Loucy (cell line): ENCODE measurements around the gene DCLK2.

ENCODE experiments used
- H2AFZ ChIP-seq: fragments of 200-600 bp; sonication (generic); 2 replicates; pipeline ENCODE4 v1.6.0; 2016; ENCODE audit warnings: antibody characterized with exemption, mild to moderate bottlenecking, low read length, moderate library complexity
- H3F3A ChIP-seq: fragments of 200-600 bp; 2 replicates; pipeline ENCODE4 v1.6.0; 2016; ENCODE audit warnings: antibody characterized with exemption, low read depth, mild to moderate bottlenecking
- H3K27me3 ChIP-seq: fragments of 200-600 bp; sonication (generic); 2 replicates; pipeline ENCODE4 v1.6.1; 2014; ENCODE audit warnings: low read length, mild to moderate bottlenecking; ENCODE audit not compliant: insufficient read depth, poor library complexity, severe bottlenecking
- H3K36me3 ChIP-seq: fragments of 200-600 bp; sonication (generic); 2 replicates; pipeline ENCODE4 v1.6.1; 2016; ENCODE audit warnings: low read length; ENCODE audit not compliant: insufficient read depth
- H3K4me1 ChIP-seq: fragments of 200-600 bp; sonication (generic); 2 replicates; pipeline ENCODE4 v1.5.1; 2014; ENCODE audit warnings: low read length, mild to moderate bottlenecking; ENCODE audit not compliant: insufficient read depth, poor library complexity, severe bottlenecking
- H3K4me2 ChIP-seq: fragments of 200-600 bp; sonication (generic); 2 replicates; pipeline ENCODE4 v1.6.0; 2014; ENCODE audit warnings: antibody characterized with exemption, low read length, low read depth, mild to moderate bottlenecking; ENCODE audit not compliant: poor library complexity, severe bottlenecking
- H3K4me3 ChIP-seq: fragments of 200-600 bp; sonication (generic); 2 replicates; pipeline ENCODE4 v1.5.1; 2014; ENCODE audit warnings: low read length, mild to moderate bottlenecking, mixed read lengths; ENCODE audit not compliant: poor library complexity, severe bottlenecking
- H3K79me2 ChIP-seq: fragments of 200-600 bp; sonication (generic); 2 replicates; pipeline ENCODE4 v1.6.1; 2014; ENCODE audit warnings: low read length; ENCODE audit not compliant: insufficient read depth
- H3K9ac ChIP-seq: fragments of 200-600 bp; sonication (generic); 2 replicates; pipeline ENCODE4 v1.6.0; 2014; ENCODE audit warnings: mild to moderate bottlenecking, low read depth, low read length, moderate library complexity; ENCODE audit not compliant: poor library complexity, severe bottlenecking
- H3K9me2 ChIP-seq: fragments of 200-600 bp; sonication (generic); replicated peaks from 2 replicates; pipeline ENCODE4 v1.6.1; 2016; ENCODE audit warnings: low read depth, low read length, mixed read lengths
- H3K9me3 ChIP-seq: fragments of 200-600 bp; sonication (generic); 2 replicates; pipeline ENCODE4 v1.6.1; 2014; ENCODE audit warnings: mild to moderate bottlenecking, antibody characterized with exemption, low read length, low read depth; ENCODE audit not compliant: insufficient read depth
- H4K20me1 ChIP-seq: fragments of 200-600 bp; sonication (generic); 2 replicates; pipeline ENCODE4 v1.6.0; 2014; ENCODE audit warnings: antibody characterized with exemption, low read length, mild to moderate bottlenecking; ENCODE audit not compliant: insufficient read depth, poor library complexity, severe bottlenecking
- CTCF ChIP-seq: fragments of 200-600 bp; sonication (generic); conservative IDR thresholded peaks from 2 replicates; pipeline ENCODE4 v1.5.1; 2014; ENCODE audit warnings: mild to moderate bottlenecking, antibody characterized with exemption, low read length
- EZH2phosphoT487 ChIP-seq: fragments of 200-600 bp; IDR thresholded peaks from 2 replicates; pipeline ENCODE4 v1.6.1; 2018; ENCODE audit warnings: antibody characterized with exemption, mild to moderate bottlenecking, moderate library complexity, borderline replicate concordance

The DCLK2 gene

GRCh38 chr4:150152766-150153165 lies 74.5 kb downstream of the DCLK2 start:
- H3K36me3 ChIP-seq: no peaks in the 10 kb centered on the region
- H3K4me3 ChIP-seq: no peak overlapping the region
- H3K9ac ChIP-seq: no peak overlapping the region
- no peak overlapping the region for H3K4me2 ChIP-seq
- no peak overlapping the region for H2AFZ ChIP-seq
- H3K9me3 ChIP-seq: no peaks in the 10 kb centered on the region
- H3K9me2 ChIP-seq: no peaks in the 10 kb centered on the region
- TF ChIP-seq EZH2phosphoT487 (no peak), CTCF (no peak)
- H3K79me2 ChIP-seq: no peaks in the 10 kb centered on the region
- no peaks in the 10 kb centered on the region for H3K4me1 ChIP-seq
- H3K27me3 ChIP-seq: no peaks in the 10 kb centered on the region
- H4K20me1 ChIP-seq: no peaks in the 10 kb centered on the region
- no peaks in the 10 kb centered on the region for H3F3A ChIP-seq

GRCh38 chr4:150155391-150155790 lies 77.1 kb downstream of the DCLK2 start:
- Histone ChIP-seq H3K27me3 (no peaks in the 10 kb centered on the region), H3K9me3 (no peaks in the 10 kb centered on the region), H3K9ac (no peak overlapping the region), H3K36me3 (no peaks in the 10 kb centered on the region), H3K79me2 (no peaks in the 10 kb centered on the region), H3K9me2 (no peaks in the 10 kb centered on the region), H3K4me3 (no peak overlapping the region), H3F3A (no peaks in the 10 kb centered on the region), H4K20me1 (no peaks in the 10 kb centered on the region), H2AFZ (no peak overlapping the region), H3K4me2 (no peak overlapping the region), H3K4me1 (no peaks in the 10 kb centered on the region)
- TF ChIP-seq CTCF: no peak
- no peak for TF ChIP-seq EZH2phosphoT487

- H2AFZ ChIP-seq: no peak overlapping the region
- no peak overlapping the region for H3K4me3 ChIP-seq
- no peaks in the 10 kb centered on the region for H3K36me3 ChIP-seq
- H3K9me2 ChIP-seq: no peaks in the 10 kb centered on the region
- no peaks in the 10 kb centered on the region for H3K4me1 ChIP-seq
- H4K20me1 ChIP-seq: no peaks in the 10 kb centered on the region
- H3K9ac ChIP-seq: no peak overlapping the region
- TF ChIP-seq CTCF (no peak), EZH2phosphoT487 (no peak)
- H3K27me3 ChIP-seq: no peaks in the 10 kb centered on the region
- no peaks in the 10 kb centered on the region for H3K79me2 ChIP-seq
- H3K9me3 ChIP-seq: no peaks in the 10 kb centered on the region
- no peaks in the 10 kb centered on the region for H3F3A ChIP-seq
- H3K4me2 ChIP-seq: no peak overlapping the region
Measured at GRCh38 chr4:150156543-150156942, 78.3 kb downstream of the DCLK2 start.
